HG03097 (cell line): ENCODE results near the gene NEO1.

ENCODE experiments used
- ATAC-seq: cut with Tn5 transposase; IDR thresholded peaks from one replicate; pipeline ENCODE4 v1.9.1; 2021; ENCODE audit not compliant: unreplicated experiment, low FRiP score

Gene NEO1

DNA sequence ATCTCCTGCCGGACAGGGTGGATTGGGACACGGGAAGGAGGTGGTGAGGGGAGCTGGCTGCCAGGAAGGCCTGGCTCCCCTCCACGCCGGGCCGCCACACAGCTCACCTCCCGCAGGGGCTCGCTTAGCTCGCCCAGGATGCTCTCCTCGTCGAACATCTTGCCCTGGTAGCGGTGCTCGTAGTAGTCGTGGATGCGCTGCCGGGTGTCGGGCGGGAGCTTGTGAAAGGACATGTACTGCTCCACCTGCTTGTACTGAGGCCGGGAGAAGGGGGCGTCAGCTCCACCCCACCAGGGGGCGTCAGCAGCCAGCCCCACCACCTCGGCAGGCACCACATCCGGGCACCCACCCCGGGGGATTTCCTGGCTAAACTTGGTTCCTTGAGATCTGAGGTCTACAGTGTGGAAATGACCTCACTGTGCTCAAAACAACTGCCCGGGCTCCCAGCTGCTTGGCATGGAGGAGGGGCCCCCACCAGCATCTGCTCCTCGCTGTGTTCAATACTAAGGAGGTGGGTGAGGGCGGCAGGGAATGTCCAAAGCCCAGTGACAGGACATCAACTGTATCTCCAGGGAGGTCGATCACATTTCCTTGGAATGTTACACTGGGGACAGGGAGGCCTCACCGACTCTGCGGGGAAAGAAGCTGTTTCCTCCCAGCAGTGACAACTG lies 273.1 kb downstream of the NEO1 start:
- no peak for ATAC-seq

DNA sequence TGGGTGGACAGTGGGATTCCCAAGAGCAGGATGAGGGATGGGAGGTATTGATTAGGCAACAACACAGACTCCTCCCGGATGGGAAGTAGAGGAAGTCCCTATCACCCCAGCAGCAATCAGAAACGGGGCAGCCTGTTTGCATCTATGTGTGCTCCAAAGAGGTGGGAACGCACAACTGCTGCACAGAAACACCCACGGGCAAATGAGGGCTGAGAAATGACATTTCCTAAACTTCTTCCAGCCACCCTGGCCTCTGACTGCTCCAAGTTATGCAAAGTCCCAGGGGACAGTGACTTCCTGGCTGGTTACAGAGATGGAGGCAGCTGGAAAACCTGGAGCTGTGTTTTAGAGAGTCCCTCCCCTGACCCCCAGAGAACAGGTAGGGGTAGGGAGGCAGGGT lies 273.9 kb downstream of the NEO1 start:
- no peak for ATAC-seq

DNA sequence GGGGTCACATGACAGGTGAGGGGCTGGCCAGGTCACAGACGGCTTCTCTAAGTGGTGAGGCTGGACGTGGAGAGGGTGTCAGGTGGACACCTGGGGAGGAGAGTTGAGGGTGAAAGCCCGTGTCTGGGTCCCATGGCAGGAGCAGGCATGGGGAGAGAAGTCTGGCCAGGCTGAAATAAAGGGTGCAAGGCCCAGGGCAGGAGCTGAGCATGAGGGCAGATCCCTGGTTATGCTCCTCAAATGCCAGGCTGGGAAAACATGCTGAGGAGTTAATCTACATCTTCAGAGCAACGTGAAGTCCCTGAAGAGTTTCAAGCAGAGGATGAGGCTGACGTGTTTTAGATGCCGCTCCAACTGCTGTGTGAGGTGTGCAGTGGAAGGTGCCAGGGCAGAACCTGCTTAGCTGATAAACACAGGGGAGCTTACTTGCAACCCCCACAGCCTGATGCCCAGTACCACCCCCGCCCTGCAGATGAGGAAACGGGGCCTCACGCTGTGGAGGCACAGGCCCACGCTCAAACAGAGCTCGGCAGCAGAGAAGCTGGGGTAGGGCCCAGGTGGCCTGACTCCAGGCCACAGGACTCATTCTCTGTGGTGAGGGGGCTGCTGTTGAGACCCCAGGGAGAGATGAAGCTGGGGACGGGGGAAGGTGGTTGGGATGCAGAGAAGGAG lies 276.0 kb downstream of the NEO1 start:
- no peak for ATAC-seq

DNA sequence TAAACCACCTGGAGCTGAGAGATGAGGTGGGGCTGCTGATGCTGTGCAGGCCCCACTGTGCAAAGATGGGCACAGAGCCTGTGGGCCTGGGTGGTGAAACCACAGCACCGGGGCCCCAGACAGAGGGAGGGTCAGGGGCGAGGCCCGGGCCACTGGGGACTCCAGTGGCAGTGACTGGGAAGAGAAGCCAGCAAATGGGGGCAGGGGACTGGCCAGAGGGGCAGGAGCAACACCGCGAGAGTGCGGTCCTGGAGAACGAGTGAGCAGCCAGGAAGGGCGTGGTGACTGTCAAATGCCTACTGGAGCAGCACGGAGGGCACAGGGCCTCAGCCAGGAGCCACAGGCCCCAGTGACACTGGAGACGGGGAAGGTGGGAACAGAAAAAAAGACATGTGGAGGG lies 276.7 kb downstream of the NEO1 start:
- ATAC-seq = no peak

DNA sequence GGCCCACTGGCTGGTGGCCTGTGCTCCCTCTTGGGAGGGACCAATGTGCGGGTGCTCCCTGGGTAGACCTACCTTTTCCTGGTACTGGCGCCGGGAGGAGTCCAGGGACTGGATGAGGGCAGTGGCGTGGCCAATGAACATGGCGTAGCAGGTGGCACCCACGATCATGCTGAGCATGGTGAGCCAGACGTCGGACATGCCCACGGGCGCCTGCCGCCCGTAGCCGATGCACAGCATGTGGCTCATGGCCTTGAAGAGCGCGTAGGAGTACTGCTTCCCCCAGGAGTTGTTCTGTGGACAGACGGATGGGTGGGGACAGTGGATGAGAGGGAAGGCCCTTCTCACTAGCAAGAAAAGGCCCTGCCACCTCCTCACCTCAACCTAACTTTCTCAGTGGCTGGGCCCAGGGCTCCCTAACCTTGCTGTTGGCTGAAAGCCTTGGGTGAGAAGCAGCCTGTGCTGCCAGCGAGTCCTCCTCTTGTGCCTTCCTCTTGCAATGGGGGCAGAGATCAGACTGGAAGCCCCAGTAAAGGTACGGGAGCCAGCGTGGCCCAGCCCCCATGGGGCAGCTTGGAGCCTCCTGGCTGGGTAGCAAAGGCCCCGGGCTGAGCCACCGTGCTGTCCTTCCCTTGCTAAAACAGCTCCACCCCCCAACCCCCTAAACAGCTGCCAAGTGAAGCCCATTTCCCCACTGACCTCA lies 277.4 kb downstream of the NEO1 start:
- no peak for ATAC-seq

DNA sequence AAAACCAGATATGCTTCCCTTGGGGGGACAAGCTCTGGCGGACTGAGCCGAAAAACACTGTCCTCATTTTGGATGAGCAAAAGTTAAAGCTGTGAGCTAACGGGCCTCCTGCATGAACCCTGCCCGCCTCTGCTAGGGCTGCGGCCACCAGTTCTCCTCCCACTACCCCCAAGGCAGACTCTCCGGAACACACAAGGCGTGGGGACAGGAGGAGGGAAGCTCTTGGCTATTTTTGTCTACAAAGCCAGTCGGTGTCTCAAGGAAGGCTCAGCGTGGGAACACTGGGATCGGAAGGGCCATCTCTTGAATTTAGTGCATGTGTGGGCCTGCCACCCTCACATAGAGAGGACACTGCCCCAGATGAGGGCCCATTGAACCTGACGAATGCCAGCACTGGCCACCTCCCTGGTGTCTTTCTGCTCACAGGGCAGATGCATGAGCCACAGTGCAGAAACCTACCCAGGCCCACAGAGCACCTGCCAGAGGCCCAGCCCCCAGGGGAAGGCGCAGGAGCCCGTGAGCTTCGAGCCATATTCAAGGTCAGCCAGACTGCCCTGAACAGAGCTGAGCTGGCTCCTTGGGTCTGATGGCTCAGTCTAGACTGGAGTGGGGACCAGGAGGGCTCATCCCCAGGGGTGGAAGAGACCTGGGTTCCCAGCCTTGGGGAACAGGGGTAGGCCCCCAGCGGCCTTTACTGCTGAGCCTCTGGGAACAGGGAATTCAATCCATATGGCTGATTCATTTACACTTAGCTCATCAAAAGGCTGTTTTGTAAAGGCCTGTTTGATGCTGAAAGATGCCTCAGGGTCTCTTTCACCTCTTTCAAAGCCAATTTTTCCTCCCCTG lies 278.2 kb downstream of the NEO1 start:
- no peak for ATAC-seq

DNA sequence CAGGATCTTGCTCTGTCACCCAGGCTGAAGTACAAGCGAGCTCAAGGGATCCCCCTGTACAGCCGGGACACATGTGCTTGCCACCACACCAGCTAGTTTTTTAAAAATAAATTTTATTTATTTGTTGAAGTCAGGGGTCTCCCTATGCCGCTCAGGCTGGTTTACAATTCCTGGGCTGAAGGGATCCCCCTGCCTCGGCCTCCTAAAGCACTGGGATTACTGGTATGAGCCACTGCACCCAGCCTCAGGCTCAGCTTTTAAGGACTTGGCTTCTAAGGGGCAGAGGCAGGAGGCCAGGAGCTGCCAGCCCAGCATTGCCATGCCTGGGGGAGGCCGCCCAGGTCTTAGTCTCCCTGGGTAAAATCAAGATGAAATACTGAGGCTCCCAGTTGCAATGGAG lies 279.2 kb downstream of the NEO1 start:
- no peak for ATAC-seq

DNA sequence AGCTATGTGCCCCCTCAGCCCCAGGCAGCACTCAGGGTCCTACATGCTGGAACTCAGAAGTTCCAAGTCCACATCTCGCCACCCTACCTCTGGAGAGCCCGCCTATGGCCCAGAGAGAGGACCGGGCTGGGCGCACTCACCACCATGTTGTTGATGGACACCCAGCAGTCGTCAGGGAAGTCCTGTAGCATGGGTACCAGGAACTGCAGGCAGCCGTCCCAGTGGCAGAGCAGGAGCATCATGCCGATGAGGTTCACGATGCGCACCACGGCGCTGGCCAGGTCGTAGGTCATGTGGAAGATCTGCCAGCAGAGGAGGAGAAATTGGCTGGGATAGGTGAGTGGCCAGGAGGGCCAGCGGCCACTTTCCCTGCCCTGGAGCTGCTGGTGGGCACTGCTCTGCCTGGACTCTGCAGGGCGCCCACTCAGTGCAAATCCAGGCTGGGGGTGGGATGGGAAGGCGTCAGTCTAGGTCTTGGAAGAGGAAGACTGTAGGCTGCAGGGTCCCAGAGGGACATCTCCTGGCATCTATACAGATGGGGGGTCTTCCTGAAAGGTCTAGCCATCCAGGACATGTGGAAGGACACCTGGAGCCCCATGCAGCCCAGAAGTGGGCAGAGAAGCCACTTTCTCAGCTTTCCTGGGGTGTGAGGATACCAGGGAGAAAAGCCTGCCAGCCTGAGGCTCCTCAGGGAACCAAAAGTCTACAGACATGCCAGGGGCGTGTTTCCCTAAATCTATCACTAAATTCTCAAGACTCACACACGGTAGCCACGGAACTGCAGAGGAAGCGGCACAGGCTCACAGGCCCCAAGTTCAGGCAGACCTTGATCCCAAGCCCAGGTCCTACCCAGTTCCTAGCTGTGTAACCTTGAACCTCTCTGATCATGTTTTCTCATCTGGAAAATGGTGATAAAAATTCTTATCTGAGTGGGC lies 280.0 kb downstream of the NEO1 start:
- ATAC-seq = no peak

DNA sequence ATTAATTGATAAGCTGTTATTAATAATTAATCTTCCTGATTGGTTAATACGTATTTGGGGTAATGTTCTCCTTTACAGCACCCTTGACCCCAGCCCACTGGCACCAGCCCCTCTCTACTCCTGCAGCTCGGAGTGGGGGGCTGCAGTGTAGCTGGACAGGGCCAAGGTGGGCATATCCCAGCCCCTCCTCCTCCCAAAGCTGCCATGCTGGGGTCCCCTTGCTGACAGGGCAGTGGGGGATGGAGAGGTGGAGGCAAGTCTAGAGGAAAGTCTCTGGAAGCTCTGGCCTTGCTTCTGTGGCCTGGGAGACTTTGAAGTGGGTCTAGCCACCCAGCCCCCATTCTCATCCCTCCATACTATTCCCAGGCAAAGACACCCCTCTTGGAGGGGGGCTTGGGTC lies 280.7 kb downstream of the NEO1 start:
- no peak for ATAC-seq

DNA sequence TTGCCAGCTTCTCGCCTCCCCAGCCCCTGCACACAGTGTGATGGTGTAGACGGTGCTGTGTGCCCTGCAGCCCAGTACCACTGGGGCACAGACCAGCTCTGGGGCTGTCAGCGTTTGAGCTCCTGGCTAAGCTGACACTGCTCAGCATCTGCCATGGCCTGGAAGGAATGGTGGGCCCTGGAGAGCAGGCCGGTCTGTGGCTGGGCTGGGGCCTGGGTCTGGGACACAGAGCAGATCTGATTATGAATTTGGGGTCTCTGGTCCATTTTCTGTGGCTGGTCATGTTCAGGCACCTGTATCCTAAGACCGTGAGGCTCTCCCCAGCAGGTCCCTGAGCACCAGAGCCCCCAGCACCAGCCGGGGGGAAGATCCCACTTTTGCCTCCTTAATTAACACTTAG lies 281.8 kb downstream of the NEO1 start:
- ATAC-seq = no peak

DNA sequence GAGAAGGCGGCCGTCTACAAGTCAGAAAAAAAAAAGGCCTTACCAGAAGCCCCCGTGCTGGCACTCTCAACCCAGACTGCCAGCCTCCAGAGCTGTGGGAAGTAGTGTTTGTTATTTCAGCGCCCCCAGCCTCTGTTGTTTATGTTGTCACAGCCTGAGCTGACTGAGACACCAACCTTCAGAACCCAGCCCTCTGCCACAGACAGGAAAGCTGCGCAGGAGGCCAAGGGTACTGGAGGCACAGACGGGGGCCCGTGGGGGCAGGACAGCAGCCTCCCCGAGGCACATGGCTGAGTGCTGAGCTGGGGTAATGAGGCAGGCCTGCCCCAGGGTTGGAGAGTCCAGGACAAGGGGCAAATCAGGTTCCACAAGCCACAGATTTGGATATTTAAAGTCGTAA lies 282.8 kb downstream of the NEO1 start:
- ATAC-seq = no peak

DNA sequence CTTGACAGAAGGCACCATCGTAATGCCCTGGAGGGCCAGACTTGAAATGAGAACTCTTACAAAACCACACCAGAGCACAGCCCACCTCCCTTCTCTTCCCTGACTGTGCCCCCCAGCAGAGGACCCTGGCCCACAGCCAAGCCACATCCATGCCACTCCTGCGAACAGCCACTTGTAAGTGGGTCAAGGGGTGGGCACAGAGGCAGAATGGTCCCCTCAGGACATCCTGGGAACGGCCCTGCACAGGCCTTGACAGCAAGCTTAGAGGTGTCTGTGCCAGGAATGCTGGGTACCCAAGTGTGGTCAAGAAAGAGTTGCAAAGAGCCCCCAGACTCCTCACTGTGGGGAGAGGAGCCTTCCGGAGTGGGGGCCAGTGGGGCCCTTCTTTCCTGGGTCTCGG lies 283.2 kb downstream of the NEO1 start:
- ATAC-seq = no peak

DNA sequence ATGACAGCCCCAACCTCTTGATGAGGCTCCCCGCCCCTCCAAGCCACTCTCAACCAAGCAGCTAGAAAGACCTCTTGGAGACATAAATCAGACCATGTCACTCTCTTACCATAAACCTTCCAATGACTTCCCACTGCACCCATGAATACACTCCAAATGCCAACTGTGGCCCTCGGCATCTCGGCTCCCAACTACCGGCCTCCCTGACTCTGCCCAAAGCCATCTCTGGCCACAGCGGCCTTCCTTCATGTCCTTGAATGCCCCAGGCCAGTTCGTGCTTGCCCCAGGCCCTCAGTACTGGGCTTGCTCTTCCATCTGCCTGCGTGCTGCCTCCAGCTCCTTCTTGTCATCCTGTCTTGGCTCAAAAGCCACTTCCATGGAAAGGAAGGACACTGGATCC lies 284.5 kb downstream of the NEO1 start:
- ATAC-seq = no peak

DNA sequence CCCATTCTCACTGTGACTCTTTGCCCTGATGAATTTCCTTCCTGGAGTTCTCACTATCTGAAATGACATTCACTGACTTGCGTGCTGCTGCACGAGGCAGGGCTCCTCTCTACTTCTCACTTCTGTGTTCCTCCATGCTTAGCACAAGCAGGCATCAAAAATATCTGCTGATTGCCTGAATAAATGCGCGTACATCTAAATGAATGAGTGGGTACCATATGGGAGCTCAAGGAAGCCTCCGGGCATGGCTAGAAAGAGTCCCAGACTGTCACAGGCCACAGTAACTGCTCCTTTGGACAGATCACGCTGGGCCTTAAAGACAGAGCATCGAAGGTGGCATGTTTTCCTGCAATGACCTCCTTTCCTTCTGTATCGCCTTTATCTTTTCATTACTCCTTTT lies 284.9 kb downstream of the NEO1 start:
- ATAC-seq = no peak

DNA sequence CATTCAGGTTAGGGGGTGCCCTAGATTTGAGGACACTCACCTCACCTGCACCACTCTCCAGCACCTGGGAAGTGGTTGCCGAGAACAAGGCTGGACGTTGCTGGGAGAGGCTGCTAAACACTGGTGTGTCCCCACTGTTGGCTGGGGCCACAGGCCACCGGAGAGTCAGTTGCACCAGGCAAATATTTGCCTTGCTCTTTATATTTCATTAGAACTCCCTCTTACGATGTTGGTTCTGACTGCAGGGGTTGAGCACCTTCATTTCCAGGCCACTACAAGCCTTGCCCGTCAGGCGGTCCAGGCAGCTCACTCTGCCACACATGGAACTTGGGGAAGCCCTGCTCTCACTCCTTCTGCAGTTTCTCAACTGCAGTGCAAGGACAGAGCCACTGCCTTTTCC lies 285.8 kb downstream of the NEO1 start:
- ATAC-seq = no peak

DNA sequence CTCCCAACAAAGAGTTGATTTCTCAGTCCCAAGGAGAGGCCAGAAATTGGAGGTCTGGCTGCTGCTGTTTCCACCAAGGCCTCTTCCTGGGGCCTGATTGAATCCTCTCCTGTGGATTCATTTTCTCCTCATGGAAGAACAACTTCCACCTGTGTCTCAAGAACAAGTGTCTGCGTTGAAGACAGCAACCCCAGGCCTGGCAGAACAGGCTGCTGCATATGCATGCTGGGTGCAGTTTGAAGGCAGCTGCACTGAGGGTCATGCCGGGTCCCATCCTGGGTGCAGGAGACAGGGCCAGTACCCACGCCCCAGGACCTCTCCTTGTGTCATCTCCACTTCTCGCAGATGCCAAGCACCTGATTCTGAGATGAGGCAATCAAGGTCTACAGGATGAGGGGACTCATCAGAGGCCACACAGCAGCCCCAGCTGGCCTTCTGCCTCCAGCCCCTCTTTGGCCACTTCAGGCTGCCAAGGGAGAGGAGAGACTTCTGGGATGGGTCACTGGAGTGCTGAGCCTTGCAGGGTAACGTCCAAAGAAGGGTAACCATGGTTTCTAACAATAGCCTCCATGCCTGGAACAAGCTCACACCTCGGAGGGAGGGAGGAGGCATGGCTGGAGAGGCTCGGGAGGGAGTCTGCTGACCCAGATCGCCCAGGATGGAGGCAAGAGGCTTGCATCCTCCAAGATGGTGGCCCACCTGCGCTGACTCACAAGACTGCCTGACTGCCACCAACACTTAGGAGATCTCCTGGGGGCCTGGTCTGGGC lies 286.5 kb downstream of the NEO1 start:
- ATAC-seq = no peak

DNA sequence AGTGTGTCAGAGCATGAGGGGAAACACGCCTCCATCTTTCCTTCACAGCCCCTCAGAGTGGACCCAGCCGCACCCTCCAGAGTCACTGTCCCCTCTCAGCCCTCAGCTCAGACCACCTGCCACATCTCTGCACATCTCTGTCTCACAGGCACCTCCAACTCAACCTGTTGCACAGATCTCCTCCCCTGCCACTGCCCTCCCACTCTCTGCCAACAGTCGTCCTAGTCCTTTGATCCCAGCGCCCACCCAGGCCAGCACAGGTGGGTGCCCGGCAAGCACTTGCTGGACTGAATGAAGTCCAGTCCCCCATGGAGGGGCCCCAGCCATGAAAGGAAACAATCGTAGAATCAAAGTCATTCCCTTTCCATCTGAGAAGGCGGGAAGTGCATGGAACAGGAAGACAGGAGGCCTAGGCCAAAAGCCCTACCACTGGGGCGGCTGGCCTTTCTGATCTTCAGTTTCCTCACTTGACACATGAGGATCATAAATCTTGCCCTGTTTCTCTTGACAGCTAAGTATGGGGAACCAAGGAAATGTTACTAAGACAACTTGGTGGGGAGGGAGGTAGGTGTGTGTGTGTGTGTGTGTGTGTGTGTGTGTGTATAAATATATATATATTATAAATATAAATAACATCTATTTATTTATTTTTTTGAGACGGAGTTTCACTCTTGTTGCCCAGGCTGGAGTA lies 288.4 kb downstream of the NEO1 start:
- no peak for ATAC-seq

DNA sequence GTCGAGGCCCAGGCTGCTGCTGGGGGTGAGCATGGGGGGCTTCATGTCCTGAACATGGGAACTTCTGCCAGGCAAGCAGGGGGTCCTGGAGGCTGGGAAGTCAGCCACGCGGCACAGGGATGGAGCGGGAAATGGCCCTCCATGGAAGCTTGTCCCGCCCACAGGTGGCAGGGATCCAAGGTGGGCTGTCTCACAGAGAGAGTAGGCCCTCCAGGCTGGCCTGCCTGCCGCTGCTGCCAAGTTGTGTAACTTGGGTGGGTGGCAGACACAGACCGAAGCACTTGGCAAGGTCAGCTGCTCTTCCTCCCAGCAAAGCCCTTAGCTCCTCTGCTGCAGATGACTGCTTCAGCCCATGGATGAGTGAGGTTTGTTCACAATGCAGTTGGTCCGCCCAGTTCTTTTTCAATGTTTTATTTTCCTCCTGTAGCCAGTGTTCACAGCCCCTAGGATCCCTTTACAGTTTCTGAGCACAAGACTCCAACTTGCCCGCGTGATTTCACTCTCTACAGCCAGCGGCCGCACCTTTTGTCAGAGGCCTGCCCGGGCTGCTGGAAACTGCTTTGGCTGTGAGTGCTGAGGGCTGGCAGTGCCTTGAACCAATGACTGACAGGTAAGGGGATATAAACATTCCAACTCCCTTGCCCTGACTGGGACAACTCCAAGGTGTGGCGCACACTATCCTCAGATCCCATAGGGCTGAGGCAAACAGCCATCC lies 289.8 kb downstream of the NEO1 start:
- ATAC-seq = no peak
